Neuron (in vitro differentiated cells): ENCODE results near the gene RFX1.
"Not testable (repeated sequence)": the region's sequence is repeated elsewhere in the genome, so short reads cannot be mapped to it uniquely, and the experiment has no call there.

Experiments used
- H2AFZ ChIP-seq: one replicate; pipeline ENCODE4 v1.6.1; 2013; ENCODE audit warnings: low read depth, mild to moderate bottlenecking, inconsistent platforms, low read length, moderate library complexity
- H3K27me3 ChIP-seq: one replicate; pipeline ENCODE4 v1.6.1; 2013; ENCODE audit warnings: low read length; ENCODE audit not compliant: insufficient read depth
- H3K36me3 ChIP-seq: one replicate; pipeline ENCODE4 v1.6.1; 2013; ENCODE audit warnings: low read length; ENCODE audit not compliant: insufficient read depth
- H3K4me1 ChIP-seq: one replicate; pipeline ENCODE4 v1.6.1; 2013; ENCODE audit warnings: low read length; ENCODE audit not compliant: insufficient read depth
- H3K4me3 ChIP-seq: 2 replicates; pipeline ENCODE4 v1.5.1; 2013; ENCODE audit warnings: mild to moderate bottlenecking, low read length, moderate library complexity
- H3K9me3 ChIP-seq: one replicate; pipeline ENCODE4 v1.6.1; 2013; ENCODE audit warnings: low read length

Gene RFX1

DNA sequence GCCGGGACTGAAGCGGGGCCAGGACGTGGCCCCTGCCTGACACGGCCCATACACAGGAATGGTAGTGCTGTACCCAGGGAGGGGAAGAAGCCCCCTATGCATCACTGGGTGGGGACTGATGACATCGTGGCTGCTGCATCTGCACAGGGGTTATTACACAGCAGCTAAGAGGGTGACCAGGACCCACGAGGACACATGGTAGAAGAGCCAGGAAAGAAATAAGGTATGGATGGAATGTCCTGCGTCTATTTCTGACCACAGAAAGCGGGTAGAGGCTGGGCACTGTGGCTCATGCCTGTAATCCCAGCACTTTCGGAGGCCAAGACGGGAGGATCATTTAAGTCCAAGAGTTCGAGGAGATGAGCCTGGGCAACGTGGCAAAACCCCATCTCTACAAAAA, 29.7 kb downstream of the RFX1 start:
- Histone ChIP-seq H3K27me3 (no peaks in the 10 kb centered on the region), H2AFZ (no peak overlapping the region), H3K4me1 (no peaks in the 10 kb centered on the region), H3K4me3 (no peak overlapping the region), H3K9me3 (no peaks in the 10 kb centered on the region), H3K36me3 (peaks cover 30% of the 10 kb centered on the region)

DNA sequence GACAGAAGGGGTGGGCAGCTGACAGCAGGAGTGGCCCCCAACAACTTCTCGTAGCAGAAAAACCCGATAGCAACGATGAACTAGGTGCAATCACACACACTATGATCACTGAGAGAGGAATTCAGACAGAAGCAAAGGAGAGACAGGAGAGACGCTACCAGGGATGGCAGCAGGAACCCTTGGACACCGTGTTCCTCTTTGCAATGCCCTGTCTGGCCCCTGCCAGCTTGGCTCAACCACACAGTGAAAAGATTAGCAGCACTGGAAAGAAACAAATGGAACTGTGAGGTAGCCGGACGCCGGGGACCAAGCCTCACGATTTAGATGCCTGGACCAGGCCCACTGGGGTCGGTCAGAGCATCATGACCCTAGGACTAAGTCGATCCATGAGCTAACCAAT, 30.2 kb downstream of the RFX1 start:
- H3K9me3 ChIP-seq: no peaks in the 10 kb centered on the region
- H3K4me3 ChIP-seq: no peak overlapping the region
- H3K36me3 ChIP-seq: peaks cover 33% of the 10 kb centered on the region
- no peaks in the 10 kb centered on the region for H3K4me1 ChIP-seq
- no peak overlapping the region for H2AFZ ChIP-seq
- H3K27me3 ChIP-seq: no peaks in the 10 kb centered on the region

DNA sequence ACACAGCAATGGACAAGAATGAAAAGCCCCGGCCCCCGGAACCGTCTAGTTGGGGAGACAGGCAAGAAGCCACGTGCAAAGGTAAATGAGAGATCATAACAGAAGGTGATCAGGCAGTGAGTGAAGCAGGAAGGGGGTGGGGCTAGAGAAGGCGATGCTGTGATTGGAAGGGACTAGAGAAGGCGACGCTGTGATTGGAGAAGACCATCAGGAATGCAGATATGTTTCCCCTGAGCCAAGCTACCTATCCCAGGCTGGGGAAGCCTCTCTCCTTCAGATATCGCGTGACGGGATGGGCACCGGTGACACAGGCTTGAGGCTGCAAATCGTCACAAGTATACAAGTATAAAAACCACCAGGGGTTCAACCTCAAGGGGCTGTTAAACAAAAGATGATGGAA, 32.0 kb downstream of the RFX1 start:
- Histone ChIP-seq H3K9me3 (no peaks in the 10 kb centered on the region), H3K36me3 (peaks cover 38% of the 10 kb centered on the region), H3K4me3 (no peak overlapping the region)

DNA sequence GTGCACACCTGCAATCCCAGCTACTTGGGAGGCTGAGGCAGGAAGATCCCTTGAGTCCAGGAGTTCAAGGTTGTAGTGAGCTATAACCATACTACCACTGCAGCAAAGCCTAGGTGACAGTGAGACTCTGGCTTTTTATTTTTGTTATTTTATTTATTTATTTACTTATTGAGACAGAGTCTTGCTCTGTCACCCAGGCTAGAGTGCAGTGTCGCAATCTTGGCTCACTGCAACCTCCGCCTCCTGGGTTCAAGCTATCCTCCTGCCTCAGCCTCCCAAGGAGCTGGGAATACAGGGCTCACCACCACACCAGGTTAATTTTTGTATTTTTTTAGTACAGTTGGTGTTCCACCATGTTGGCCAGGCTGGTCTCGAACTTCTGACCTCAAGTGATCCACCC, 32.6 kb downstream of the RFX1 start:
- H3K27me3 ChIP-seq, H3K4me3 ChIP-seq, H2AFZ ChIP-seq, H3K9me3 ChIP-seq, H3K4me1 ChIP-seq: not testable (repeated sequence)
- H3K36me3 ChIP-seq: peaks cover 43% of the 10 kb centered on the region

More for the DNA sequence above, 32.0 kb downstream of the RFX1 start:
- no peaks in the 10 kb centered on the region for H3K4me1 ChIP-seq
- no peaks in the 10 kb centered on the region for H3K27me3 ChIP-seq
- no peak overlapping the region for H2AFZ ChIP-seq

DNA sequence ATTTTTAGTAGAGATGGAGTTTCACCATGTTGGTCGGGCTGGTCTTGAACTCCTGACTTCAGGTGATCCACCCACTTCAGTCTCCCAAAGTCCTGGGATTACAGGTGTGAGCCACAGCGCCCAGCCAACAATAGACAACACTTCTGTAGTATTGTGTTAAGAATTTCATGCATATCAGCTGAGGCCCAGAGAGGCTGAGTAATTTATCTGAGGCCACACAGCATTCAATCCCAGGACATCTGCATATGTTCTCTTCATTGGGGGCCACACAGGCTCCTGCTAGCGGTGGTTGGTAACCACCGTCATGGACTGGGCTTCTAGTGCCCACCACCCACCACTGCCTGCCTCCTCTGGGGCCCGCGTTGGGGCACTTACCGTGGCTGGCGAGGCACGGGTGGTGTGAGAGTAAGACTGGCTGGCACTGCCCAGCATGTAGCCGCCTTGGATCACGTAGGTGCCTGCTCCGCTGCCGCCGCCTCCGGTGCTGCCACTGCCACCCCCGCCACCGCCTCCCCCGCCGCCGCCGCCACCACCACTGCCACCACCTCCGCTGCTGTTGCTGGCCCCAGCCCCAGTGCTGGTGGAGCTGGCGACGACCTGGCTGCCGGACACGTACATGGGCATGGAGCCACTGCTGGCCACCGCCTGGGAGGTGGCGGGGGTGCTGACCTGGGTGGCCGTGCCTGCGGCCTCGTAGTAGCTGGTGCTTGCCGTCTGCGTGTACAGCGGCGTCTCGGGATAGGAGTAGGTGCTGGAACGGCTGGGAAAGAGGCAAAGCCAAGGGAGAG, 33.6 kb downstream of the RFX1 start:
- no peaks in the 10 kb centered on the region for H3K4me1 ChIP-seq
- H3K4me3 ChIP-seq: no peak overlapping the region
- H3K27me3 ChIP-seq: no peaks in the 10 kb centered on the region
- H2AFZ ChIP-seq: no peak overlapping the region
- peaks cover 42% of the 10 kb centered on the region for H3K36me3 ChIP-seq
- H3K9me3 ChIP-seq: no peaks in the 10 kb centered on the region

DNA sequence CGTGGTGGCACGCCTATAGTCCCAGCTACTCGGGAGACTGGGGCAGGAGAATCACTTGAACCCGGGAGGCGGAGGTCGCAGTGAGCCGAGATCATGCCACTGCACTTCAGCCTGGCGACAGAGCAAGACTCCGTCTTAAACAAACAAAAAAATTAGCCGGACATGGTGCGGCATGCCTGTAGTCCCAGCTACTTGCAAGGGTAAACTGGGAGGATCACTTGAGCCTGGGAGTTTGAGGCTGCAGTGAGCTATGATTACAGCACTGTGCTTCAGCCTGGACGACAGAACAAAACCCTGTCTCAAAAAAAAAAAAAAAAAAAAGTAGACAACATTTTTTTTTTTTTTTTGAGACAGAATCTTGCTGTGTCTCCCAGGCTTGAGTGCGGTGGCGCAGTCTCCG, 34.3 kb downstream of the RFX1 start:
- H3K4me1 ChIP-seq, H3K9me3 ChIP-seq, H3K27me3 ChIP-seq, H3K4me3 ChIP-seq, H2AFZ ChIP-seq: not testable (repeated sequence)
- peaks cover 45% of the 10 kb centered on the region for H3K36me3 ChIP-seq

DNA sequence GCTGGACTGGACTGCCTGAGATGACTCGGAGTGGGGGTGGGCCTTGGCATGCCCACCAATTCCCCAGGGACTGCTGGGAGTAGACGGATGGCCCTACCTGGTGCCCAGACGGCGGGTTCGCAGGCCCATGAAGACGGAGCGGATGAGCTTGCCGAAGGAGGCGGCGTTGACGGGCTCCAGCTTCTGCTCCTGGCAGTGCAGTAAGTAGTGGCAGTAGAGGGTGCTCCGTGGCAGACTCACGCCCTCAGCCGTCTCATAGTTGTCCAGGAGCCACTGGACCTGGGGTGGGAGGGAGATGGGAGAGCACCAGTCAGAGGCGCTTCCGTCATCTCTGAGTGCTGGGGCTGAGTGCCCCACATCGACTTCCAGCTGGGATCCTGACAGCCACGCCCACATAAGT, 36.2 kb downstream of the RFX1 start:
- Histone ChIP-seq H3K27me3 (no peaks in the 10 kb centered on the region), H3K4me1 (no peaks in the 10 kb centered on the region), H3K4me3 (no peak overlapping the region), H2AFZ (no peak overlapping the region), H3K9me3 (no peaks in the 10 kb centered on the region), H3K36me3 (peaks cover 54% of the 10 kb centered on the region)

DNA sequence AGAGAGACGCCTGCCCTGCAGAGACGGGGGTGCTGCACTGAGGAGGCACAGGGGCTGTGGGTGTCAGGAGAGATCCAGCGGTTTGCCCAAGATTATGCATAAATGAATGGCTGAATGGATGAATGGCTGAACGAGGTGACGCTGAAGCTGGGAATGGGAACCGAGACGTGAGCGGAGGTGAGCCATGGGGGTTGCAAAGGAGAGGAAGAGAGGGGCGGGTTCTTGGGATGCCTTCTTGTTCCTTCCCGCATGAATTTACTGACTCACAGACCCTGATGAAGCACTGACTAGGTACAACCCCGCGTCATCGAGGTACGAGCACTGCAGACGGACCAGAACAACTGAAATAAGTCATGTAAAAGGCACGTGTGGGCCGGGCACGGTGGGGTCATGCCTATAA, 37.1 kb downstream of the RFX1 start:
- H3K4me3 ChIP-seq: no peak overlapping the region
- H3K4me1 ChIP-seq: no peaks in the 10 kb centered on the region
- no peak overlapping the region for H2AFZ ChIP-seq
- no peaks in the 10 kb centered on the region for H3K9me3 ChIP-seq
- no peaks in the 10 kb centered on the region for H3K27me3 ChIP-seq
- H3K36me3 ChIP-seq: peaks cover 55% of the 10 kb centered on the region

DNA sequence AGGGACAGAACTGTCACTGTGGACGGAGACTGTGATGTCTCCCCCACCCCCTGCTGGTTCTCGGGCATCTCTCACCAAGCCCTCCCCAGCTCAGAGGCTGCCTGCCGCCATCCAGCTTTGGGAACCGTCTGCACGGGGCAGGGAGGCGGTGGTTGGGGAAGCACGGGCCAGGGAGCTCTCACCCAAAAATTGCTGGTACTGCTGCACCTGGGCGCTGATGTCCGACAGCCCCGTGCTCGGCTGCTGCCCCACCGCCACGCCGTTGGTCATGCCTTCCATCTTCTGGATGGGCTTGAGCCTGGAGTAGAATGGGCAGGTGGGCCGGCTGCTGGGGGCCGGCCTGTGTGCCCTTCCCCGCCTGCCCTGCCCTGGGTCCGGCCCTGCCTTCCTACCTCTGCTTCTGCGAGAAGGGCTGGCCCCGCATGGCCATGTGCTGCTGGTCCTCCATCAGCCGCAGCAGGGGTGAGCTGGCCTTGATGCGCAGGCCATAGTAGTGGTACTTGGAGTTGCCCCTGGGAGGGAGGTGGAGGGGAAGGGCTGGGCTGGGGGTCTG, 37.7 kb downstream of the RFX1 start:
- Histone ChIP-seq H3K36me3 (peaks cover 56% of the 10 kb centered on the region), H3K9me3 (no peaks in the 10 kb centered on the region), H3K4me3 (no peak overlapping the region), H2AFZ (no peak overlapping the region), H3K4me1 (no peaks in the 10 kb centered on the region), H3K27me3 (no peaks in the 10 kb centered on the region)

DNA sequence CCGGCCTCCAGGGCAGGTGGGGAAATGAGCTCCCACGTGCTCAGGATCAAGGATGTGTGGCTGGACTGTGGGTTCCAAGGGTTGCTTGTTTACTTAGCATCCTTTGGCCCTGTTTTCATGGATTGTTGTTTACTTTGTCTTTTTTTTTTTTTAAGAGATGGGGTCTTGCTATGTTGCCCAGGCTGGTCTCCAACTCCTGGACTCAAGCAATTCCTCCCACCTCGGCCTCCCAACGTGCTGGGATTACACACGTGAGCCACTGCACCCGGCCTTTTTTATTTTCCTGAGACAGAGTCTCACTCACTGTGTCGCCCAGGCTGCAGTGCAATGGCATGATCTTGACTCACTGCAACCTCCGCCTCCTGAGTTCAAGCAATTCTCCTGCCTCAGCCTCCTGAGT, 38.9 kb downstream of the RFX1 start:
- not testable (repeated sequence) for H2AFZ ChIP-seq, H3K4me3 ChIP-seq, H3K27me3 ChIP-seq, H3K9me3 ChIP-seq, H3K4me1 ChIP-seq
- peaks cover 58% of the 10 kb centered on the region for H3K36me3 ChIP-seq

DNA sequence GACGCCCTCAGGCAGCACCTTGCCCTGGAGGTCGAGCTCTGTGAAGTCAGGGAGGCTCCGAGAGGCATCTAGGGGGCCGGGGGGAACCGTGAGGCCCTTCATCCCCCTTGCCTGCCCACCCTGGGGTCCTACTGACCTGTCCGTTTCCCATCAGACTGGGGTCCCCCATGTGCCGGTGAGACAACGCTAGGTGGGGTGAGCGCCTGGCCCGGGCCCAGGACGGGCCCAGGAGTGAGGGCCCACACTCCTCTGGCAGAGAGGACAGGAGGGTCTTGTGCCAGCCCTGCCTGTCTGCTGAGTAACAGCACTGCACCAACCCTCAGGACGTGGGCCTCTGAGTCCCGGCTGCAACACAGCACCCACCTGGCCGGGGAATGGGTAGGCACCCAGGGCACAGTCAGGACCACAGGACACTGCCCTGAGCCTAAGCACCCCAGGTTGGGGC, 39.4 kb downstream of the RFX1 start:
- Histone ChIP-seq H3K4me1 (no peaks in the 10 kb centered on the region), H2AFZ (no peak overlapping the region), H3K9me3 (no peaks in the 10 kb centered on the region), H3K4me3 (no peak overlapping the region), H3K36me3 (peaks cover 56% of the 10 kb centered on the region), H3K27me3 (no peaks in the 10 kb centered on the region)

DNA sequence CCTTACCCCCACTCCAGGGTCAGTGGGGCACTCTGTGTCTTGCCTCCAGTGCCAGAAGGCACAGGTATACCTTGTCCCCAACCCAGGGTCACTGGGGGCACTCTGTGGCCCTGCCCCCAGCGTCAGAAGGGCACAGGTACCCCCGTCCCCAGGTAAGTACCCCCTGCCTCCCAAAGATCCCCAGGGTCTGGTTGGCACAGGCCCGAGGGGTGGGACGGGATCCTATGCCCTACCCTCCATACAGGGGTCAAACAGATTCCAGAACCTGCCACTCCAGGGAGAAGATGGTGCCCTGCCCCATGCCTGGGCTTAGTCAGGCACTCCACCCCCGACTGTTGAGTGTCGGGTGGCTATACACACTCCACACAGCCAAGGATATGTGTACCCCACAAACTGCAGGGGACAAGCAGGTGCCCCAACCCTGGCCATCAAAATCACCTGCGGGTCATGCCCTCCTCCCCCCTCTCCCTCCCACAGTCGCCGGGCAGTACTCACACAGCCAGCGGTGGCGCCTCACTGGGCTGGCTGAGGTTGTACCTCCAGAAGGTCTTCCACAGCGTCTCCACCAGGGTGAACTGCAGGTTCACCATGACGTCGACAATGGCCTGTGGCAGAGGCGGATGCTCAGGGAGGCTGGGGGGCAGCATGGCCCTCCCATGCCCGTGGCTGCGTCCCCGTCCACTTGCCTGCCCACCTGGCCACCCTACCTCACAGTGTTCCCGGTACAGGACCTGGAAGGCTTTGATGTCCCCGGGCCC, 40.0 kb downstream of the RFX1 start:
- peaks cover 54% of the 10 kb centered on the region for H3K36me3 ChIP-seq
- no peak overlapping the region for H3K4me3 ChIP-seq
- no peaks in the 10 kb centered on the region for H3K9me3 ChIP-seq
- no peaks in the 10 kb centered on the region for H3K4me1 ChIP-seq
- H2AFZ ChIP-seq: no peak overlapping the region
- H3K27me3 ChIP-seq: no peaks in the 10 kb centered on the region

DNA sequence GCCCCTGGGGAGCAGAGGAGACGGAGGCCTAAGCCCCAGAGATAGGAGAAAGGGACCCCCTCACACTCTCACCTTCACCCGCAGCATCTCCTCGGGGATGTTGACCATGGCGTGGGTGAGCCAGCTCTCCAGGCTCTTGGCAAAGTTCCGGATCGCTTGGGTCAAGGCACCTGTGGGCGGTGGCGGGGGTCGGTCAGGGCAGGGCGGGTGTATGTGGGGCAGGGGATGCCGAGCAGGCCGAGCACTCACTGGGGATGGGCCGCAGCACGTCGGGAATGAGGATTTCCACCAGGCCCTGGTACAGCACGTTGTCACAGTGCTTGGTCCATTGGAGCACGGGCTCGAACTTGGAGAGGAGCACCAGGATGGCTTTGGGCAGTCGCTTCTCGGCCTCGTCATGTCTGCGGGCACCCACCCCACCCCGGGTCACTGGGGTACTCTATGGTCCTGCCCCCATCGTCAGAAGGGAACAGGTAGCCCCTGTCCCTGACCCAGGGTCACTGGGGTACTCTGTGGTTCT, 40.7 kb downstream of the RFX1 start:
- Histone ChIP-seq H2AFZ (no peak overlapping the region), H3K36me3 (peaks cover 58% of the 10 kb centered on the region), H3K4me1 (no peaks in the 10 kb centered on the region), H3K9me3 (no peaks in the 10 kb centered on the region), H3K4me3 (no peak overlapping the region), H3K27me3 (no peaks in the 10 kb centered on the region)
